ENCODE data around the gene CDK5. TPM values are rescaled to one million over a fixed set of nuclear protein-coding genes. Genes with fewer than 3 reads are reported as not detected.

CDK5 gene
- total and polyA plus RNA-seq, 9 of the 15 experiments (the other 6 are each of a cell fraction or from before 2014, with no cell fraction given) = 3.2 to 38.0 (median 27.5) TPM

GRCh38 chr7:151028948-151029501 is 28.7 kb downstream of the CDK5 start (continued):
- TF ChIP-seq HMBOX1 (IDR thresholded peaks at IDR 0.05) (no peak), DIDO1 (tag; IDR thresholded peaks at IDR 0.05; ENCODE audit: low read depth) (no peak), KLF10 (CRISPR knock-in tag; IDR thresholded peaks at IDR 0.05) (no peak), PRPF4 (IDR thresholded peaks at IDR 0.05; ENCODE audit: insufficient read depth, low read depth, low read length, poor library complexity, severe bottlenecking) (no peak), ERF (CRISPR knock-in tag; IDR thresholded peaks at IDR 0.05) (0 out of 2 replicates have a peak, but pooled peaks have one; percentile 24), SMARCA4 (IDR thresholded peaks at IDR 0.05) (peak; percentile 64), BRF1 (IDR thresholded peaks at IDR 0.05; ENCODE audit: borderline replicate concordance, extremely low read depth, insufficient read length) (no peak), RFX1 (IDR thresholded peaks at IDR 0.05) (no peak), SOX6 (IDR thresholded peaks at IDR 0.05) (no peak), ZNF75A (CRISPR knock-in tag; IDR thresholded peaks at IDR 0.05) (no peak), REST (IDR thresholded peaks at IDR 0.05; ENCODE audit: borderline replicate concordance) (no peak), REST (CRISPR knock-in tag; IDR thresholded peaks at IDR 0.05; ENCODE audit: low read depth) (no peak), SMAD1 (IDR thresholded peaks at IDR 0.05; ENCODE audit: low read depth, low read length, partially characterized antibody) (no peak), ATF7 (IDR thresholded peaks at IDR 0.05) (no peak), GTF3C2 (IDR thresholded peaks at IDR 0.05; ENCODE audit: borderline replicate concordance, extremely low read depth, insufficient read length) (peak; percentile 75), ZNF551 (CRISPR knock-in tag; IDR thresholded peaks at IDR 0.05) (no peak), DACH1 (IDR thresholded peaks at IDR 0.05; ENCODE audit: partially characterized antibody) (no peak)

Data from K562 (cell line).